HEK293 (cell line): ENCODE measurements around the gene MTARC2.

Experiments
- CTCF ChIA-PET: fragments of 350-600 bp; formaldehyde crosslinking; extraction: SDS; loops from one replicate; lab custom pipeline; 2021; ENCODE audit warnings: antibody characterized with exemption; lab: Yijun Ruan, JAX
- POLR2A ChIA-PET: fragments of 300-600 bp; formaldehyde crosslinking; extraction: SDS; loops from one replicate; lab custom pipeline; 2020; ENCODE audit warnings: antibody characterized with exemption, inconsistent platforms; lab: Yijun Ruan, JAX
- H3K27ac ChIP-seq: fragments of 200-500 bp; sonication (Bioruptor generic); 2 replicates; pipeline ENCODE4 v1.5.1; 2014; ENCODE audit warnings: low read depth, low read length, control low read depth, inconsistent platforms; ENCODE audit errors: extremely low read depth
- H3K36me3 ChIP-seq, 2 experiments: fragments of 200-500 bp in 1 of 2; sonication (Bioruptor generic) in 1 of 2; 1 replicate in 1 of 2; 2 replicates in 1 of 2; pipeline ENCODE4 v1.5.1; 2014 to 2017; ENCODE audit warnings: inconsistent platforms in 2 of 2, low read length in 2 of 2; ENCODE audit not compliant: control insufficient read depth in 2 of 2, insufficient read depth in 1 of 2
- H3K4me1 ChIP-seq: fragments of 200-500 bp; sonication (Bioruptor generic); 2 replicates; pipeline ENCODE4 v1.5.1; 2014; ENCODE audit warnings: mild to moderate bottlenecking, low read length, inconsistent platforms; ENCODE audit not compliant: control insufficient read depth, insufficient read depth
- H3K4me3 ChIP-seq: 2 replicates; pipeline ENCODE4 v1.5.1; 2011; ENCODE audit warnings: low read depth, mild to moderate bottlenecking, control low read depth, low read length, moderate library complexity
- H3K9me3 ChIP-seq: fragments of 200-500 bp; sonication (Bioruptor generic); 2 replicates; pipeline ENCODE4 v1.5.1; 2014; ENCODE audit warnings: low read depth, low read length, inconsistent platforms; ENCODE audit not compliant: control insufficient read depth, insufficient read depth
- WT1 ChIP-seq: fragments of 450-650 bp; formaldehyde crosslinking; IDR thresholded peaks from 2 replicates; pipeline ENCODE4 v1.5.1; 2016; ENCODE audit warnings: missing biosample characterization, missing genetic modification characterization
- ZBTB48 ChIP-seq: fragments of 450-650 bp; formaldehyde crosslinking; IDR thresholded peaks from 2 replicates; pipeline ENCODE4 v1.5.1; 2016; ENCODE audit warnings: missing biosample characterization, missing genetic modification characterization
- ZBTB8A ChIP-seq: fragments of 450-650 bp; formaldehyde crosslinking; IDR thresholded peaks from 2 replicates; pipeline ENCODE4 v1.5.1; 2016; ENCODE audit warnings: missing biosample characterization, missing genetic modification characterization
- ZNF324 ChIP-seq: fragments of 450-650 bp; formaldehyde crosslinking; IDR thresholded peaks from 2 replicates; pipeline ENCODE4 v1.5.1; 2016; ENCODE audit warnings: missing biosample characterization, missing genetic modification characterization
- ZNF404 ChIP-seq: fragments of 450-650 bp; formaldehyde crosslinking; IDR thresholded peaks from 2 replicates; pipeline ENCODE4 v1.5.1; 2017; ENCODE audit warnings: missing biosample characterization, missing genetic modification characterization
- ZNF48 ChIP-seq: fragments of 450-650 bp; formaldehyde crosslinking; IDR thresholded peaks from 2 replicates; pipeline ENCODE4 v1.5.1; 2016; ENCODE audit warnings: missing biosample characterization, missing genetic modification characterization
- ZNF521 ChIP-seq: fragments of 450-650 bp; formaldehyde crosslinking; IDR thresholded peaks from 2 replicates; pipeline ENCODE4 v1.5.1; 2017; ENCODE audit warnings: missing biosample characterization, mild to moderate bottlenecking, missing genetic modification characterization
- ZNF777 ChIP-seq: fragments of 450-650 bp; formaldehyde crosslinking; IDR thresholded peaks from 2 replicates; pipeline ENCODE4 v1.5.1; 2017; ENCODE audit warnings: missing biosample characterization, missing genetic modification characterization, borderline replicate concordance
- ZSCAN16 ChIP-seq: fragments of 450-650 bp; formaldehyde crosslinking; IDR thresholded peaks from 2 replicates; pipeline ENCODE4 v1.5.1; 2016; ENCODE audit warnings: missing biosample characterization, missing genetic modification characterization
- ZSCAN30 ChIP-seq: fragments of 450-650 bp; IDR thresholded peaks from 2 replicates; pipeline ENCODE4 v1.5.1; 2018; ENCODE audit warnings: missing biosample characterization, mild to moderate bottlenecking, missing genetic modification characterization, moderate library complexity
- TF ChIP-seq, protein P1 (sequence below): fragments of 450-650 bp; formaldehyde crosslinking; IDR thresholded peaks from 2 replicates; pipeline ENCODE4; 2016; ENCODE audit warnings: missing biosample characterization, missing genetic modification characterization
- TF ChIP-seq, protein P2 (sequence below): fragments of 450-650 bp; formaldehyde crosslinking; IDR thresholded peaks from 2 replicates; pipeline ENCODE4 v1.5.1; 2016; ENCODE audit warnings: missing biosample characterization, missing genetic modification characterization
- TF ChIP-seq, protein P3 (sequence below): fragments of 450-650 bp; formaldehyde crosslinking; conservative IDR thresholded peaks from 2 replicates; pipeline ENCODE4 v1.5.1; 2016; ENCODE audit warnings: low read depth, missing biosample characterization, missing genetic modification characterization
- TF ChIP-seq, protein P4 (sequence below): fragments of 450-650 bp; IDR thresholded peaks from 2 replicates; pipeline ENCODE4 v1.5.1; 2018; ENCODE audit warnings: missing biosample characterization, mild to moderate bottlenecking, missing genetic modification characterization
- TF ChIP-seq, protein P5 (sequence below): fragments of 450-650 bp; formaldehyde crosslinking; IDR thresholded peaks from 2 replicates; pipeline ENCODE4 v1.5.1; 2016; ENCODE audit warnings: missing biosample characterization, missing genetic modification characterization
- TF ChIP-seq, protein P6 (sequence below): fragments of 450-650 bp; formaldehyde crosslinking; IDR thresholded peaks from 2 replicates; pipeline ENCODE4 v1.5.1; 2017; ENCODE audit warnings: missing biosample characterization, missing genetic modification characterization

The MTARC2 gene

DNA sequence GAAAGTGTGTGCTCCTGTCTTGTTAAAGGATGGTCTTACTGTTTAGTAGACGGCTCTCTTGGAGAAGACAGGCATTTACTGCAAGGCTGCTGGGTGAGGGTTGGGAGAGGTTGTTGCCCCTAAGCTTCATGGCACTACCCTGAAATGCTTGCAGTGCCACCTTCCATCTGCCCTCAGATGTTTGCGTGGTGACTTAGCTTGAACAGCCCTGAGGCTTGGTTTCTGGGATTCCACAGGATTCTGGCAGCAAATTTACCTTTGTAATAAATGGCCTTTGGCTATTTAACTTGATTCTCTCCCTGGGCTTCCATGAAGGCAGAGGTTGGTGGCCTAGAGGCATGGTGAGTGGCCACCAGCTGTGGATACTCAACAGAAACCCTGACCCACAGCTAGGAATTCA is 50.2 kb downstream of the MTARC2 start:
- POLR2A ChIA-PET: no interaction called here
- TF ChIP-seq, protein P1, sequence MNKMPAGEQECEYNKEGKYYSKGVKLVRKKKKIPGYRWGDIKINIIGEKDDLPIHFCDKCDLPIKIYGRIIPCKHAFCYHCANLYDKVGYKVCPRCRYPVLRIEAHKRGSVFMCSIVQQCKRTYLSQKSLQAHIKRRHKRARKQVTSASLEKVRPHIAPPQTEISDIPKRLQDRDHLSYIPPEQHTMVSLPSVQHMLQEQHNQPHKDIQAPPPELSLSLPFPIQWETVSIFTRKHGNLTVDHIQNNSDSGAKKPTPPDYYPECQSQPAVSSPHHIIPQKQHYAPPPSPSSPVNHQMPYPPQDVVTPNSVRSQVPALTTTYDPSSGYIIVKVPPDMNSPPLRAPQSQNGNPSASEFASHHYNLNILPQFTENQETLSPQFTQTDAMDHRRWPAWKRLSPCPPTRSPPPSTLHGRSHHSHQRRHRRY (tag by site-specific recombination): no peak
- TF ChIP-seq, protein P2, sequence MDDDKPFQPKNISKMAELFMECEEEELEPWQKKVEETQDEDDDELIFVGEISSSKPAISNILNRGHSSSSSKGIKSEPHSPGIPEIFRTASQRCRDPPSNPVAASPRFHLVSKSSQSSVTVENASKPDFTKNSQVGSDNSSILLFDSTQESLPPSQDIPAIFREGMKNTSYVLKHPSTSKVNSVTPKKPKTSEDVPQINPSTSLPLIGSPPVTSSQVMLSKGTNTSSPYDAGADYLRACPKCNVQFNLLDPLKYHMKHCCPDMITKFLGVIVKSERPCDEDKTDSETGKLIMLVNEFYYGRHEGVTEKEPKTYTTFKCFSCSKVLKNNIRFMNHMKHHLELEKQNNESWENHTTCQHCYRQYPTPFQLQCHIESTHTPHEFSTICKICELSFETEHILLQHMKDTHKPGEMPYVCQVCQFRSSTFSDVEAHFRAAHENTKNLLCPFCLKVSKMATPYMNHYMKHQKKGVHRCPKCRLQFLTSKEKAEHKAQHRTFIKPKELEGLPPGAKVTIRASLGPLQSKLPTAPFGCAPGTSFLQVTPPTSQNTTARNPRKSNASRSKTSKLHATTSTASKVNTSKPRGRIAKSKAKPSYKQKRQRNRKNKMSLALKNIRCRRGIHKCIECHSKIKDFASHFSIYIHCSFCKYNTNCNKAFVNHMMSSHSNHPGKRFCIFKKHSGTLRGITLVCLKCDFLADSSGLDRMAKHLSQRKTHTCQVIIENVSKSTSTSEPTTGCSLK (tag by site-specific recombination): no peak
- TF ChIP-seq ZNF324: no peak
- no peak for TF ChIP-seq ZBTB8A (tag by site-specific recombination)
- no peak for TF ChIP-seq ZNF521 (tag by site-specific recombination)
- no peak for TF ChIP-seq ZBTB48
- TF ChIP-seq, all 188 proteins: peak for 0
- CTCF ChIA-PET: interaction anchor here (1.5 kb wide), 1 partner anchor 23 kb away, joined by 4 read pairs; no protein-coding TSS in a partner anchor
- Histone ChIP-seq H3K9me3 (no peaks in the 10 kb centered on the region), H3K4me3 (no peak overlapping the region), H3K36me3 (peaks cover 0 to 71% of the 10 kb centered on the region in 2 experiments; a peak in 2 of 3 replicates), H3K27ac (no peak overlapping the region), H3K4me1 (no peaks in the 10 kb centered on the region)

DNA sequence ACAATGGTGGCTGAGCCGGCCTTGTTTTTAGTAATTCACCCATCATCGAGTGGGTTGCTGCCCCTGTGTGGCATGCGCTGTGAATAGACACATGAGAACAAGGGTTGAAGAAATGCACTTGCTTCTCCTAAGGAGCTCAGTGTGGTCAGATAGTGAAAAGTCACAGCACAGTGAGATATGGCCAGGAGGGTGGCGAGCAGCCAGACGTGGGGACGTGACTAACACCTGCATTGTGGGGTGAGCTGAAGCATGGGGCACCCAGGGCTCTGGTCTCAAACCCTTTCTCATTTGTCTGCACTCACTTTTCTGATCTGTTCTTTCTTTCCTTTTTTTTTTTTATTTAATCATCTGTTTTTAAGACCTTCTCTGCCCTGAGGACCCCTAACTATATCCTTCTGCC is 52.1 kb downstream of the MTARC2 start:
- ChIA-PET POLR2A (no interaction called here), CTCF (interaction anchor here (0.6 to 1.7 kb wide), 5 partner anchors 10 to 519 kb away, joined by 3 to 5 read pairs (median 3); no protein-coding TSS in a partner anchor)
- no peaks in the 10 kb centered on the region for H3K9me3 ChIP-seq
- TF ChIP-seq, protein P3, sequence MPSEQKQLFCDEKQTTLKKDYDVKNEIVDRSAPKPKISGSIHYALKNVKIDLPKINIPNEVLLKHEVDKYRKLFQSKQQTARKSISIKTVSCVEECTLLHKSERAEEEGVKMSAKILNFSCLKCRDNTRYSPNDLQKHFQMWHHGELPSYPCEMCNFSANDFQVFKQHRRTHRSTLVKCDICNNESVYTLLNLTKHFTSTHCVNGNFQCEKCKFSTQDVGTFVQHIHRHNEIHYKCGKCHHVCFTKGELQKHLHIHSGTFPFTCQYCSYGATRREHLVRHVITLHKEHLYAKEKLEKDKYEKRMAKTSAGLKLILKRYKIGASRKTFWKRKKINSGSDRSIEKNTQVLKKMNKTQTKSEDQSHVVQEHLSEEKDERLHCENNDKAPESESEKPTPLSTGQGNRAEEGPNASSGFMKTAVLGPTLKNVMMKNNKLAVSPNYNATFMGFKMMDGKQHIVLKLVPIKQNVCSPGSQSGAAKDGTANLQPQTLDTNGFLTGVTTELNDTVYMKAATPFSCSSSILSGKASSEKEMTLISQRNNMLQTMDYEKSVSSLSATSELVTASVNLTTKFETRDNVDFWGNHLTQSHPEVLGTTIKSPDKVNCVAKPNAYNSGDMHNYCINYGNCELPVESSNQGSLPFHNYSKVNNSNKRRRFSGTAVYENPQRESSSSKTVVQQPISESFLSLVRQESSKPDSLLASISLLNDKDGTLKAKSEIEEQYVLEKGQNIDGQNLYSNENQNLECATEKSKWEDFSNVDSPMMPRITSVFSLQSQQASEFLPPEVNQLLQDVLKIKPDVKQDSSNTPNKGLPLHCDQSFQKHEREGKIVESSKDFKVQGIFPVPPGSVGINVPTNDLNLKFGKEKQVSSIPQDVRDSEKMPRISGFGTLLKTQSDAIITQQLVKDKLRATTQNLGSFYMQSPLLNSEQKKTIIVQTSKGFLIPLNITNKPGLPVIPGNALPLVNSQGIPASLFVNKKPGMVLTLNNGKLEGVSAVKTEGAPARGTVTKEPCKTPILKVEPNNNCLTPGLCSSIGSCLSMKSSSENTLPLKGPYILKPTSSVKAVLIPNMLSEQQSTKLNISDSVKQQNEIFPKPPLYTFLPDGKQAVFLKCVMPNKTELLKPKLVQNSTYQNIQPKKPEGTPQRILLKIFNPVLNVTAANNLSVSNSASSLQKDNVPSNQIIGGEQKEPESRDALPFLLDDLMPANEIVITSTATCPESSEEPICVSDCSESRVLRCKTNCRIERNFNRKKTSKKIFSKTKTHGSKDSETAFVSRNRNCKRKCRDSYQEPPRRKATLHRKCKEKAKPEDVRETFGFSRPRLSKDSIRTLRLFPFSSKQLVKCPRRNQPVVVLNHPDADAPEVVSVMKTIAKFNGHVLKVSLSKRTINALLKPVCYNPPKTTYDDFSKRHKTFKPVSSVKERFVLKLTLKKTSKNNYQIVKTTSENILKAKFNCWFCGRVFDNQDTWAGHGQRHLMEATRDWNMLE (tag by site-specific recombination): no peak
- H3K4me3 ChIP-seq: no peak overlapping the region
- no peaks in the 10 kb centered on the region for H3K4me1 ChIP-seq
- H3K36me3 ChIP-seq: peaks cover 0 to 66% of the 10 kb centered on the region in 2 experiments; a peak in 2 of 3 replicates
- no peak overlapping the region for H3K27ac ChIP-seq

DNA sequence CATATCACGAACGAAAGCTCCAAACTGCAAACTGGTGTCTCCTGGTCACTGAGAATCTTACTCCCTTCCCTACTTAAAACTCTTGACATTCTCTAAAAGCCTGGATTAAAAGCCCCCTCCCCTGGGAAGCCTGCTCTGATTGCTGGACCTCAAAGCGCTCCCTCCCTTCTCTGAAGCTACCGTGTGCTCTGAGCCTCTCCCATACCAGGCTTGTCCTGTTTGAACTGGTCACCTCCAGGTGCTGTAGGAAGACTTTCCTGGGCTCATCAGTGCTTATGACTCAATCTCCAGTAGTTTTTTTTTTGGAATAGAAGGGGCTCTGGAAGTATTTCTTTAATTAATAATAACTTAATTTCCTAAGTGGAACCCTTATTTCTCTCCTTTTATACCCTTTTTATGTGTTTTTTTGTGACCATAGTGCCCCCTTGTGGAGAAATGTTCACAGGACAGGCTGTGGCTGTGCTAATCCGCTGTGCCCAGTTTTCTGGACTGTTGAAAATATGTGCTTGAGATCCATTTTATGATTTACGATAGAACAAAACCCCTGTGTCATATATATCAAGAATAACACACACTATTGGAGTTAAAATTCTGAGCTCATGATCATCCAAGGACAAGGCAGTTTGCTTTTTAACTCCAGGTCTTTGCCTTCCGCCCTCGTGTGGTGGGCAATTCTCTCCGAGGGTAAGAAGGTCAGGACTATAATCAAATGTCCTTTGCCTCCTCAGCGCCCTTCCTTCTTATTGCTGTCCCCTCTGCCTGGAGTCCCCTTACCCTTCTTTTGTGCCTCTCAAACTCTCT is 55.5 kb downstream of the MTARC2 start:
- ChIA-PET POLR2A (no interaction called here), CTCF (interaction anchor here (0.5 to 2.5 kb wide), 38 partner anchors 9 to 995 kb away, joined by 3 to 11 read pairs (median 4); no protein-coding TSS in a partner anchor)
- no peak overlapping the region for H3K27ac ChIP-seq
- TF ChIP-seq ZSCAN16 (tag by site-specific recombination): 0 out of 2 replicates have a peak, but pooled peaks have one; percentile 45
- TF ChIP-seq, protein P4, sequence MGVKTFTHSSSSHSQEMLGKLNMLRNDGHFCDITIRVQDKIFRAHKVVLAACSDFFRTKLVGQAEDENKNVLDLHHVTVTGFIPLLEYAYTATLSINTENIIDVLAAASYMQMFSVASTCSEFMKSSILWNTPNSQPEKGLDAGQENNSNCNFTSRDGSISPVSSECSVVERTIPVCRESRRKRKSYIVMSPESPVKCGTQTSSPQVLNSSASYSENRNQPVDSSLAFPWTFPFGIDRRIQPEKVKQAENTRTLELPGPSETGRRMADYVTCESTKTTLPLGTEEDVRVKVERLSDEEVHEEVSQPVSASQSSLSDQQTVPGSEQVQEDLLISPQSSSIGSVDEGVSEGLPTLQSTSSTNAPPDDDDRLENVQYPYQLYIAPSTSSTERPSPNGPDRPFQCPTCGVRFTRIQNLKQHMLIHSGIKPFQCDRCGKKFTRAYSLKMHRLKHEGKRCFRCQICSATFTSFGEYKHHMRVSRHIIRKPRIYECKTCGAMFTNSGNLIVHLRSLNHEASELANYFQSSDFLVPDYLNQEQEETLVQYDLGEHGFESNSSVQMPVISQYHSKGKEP (tag by site-specific recombination): no peak
- no peak for TF ChIP-seq ZSCAN30 (tag by site-specific recombination)
- TF ChIP-seq ZNF777 (tag by site-specific recombination): no peak
- TF ChIP-seq, protein P5, sequence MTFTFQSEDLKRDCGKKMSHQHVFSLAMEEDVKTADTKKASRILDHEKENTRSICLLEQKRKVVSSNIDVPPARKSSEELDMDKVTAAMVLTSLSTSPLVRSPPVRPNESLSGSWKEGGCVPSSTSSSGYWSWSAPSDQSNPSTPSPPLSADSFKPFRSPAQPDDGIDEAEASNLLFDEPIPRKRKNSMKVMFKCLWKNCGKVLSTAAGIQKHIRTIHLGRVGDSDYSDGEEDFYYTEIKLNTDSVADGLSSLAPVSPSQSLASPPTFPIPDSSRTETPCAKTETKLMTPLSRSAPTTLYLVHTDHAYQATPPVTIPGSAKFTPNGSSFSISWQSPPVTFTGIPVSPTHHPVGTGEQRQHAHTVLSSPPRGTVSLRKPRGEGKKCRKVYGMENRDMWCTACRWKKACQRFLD (tag by site-specific recombination): no peak
- TF ChIP-seq, protein P6, sequence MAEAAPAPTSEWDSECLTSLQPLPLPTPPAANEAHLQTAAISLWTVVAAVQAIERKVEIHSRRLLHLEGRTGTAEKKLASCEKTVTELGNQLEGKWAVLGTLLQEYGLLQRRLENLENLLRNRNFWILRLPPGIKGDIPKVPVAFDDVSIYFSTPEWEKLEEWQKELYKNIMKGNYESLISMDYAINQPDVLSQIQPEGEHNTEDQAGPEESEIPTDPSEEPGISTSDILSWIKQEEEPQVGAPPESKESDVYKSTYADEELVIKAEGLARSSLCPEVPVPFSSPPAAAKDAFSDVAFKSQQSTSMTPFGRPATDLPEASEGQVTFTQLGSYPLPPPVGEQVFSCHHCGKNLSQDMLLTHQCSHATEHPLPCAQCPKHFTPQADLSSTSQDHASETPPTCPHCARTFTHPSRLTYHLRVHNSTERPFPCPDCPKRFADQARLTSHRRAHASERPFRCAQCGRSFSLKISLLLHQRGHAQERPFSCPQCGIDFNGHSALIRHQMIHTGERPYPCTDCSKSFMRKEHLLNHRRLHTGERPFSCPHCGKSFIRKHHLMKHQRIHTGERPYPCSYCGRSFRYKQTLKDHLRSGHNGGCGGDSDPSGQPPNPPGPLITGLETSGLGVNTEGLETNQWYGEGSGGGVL: no peak
- TF ChIP-seq WT1: no peak
- TF ChIP-seq ZNF48 (tag by site-specific recombination): no peak
- no peak for TF ChIP-seq ZNF404 (tag by site-specific recombination)

More for the DNA sequence above, 55.5 kb downstream of the MTARC2 start:
- H3K4me1 ChIP-seq: no peaks in the 10 kb centered on the region
- H3K4me3 ChIP-seq: no peak overlapping the region
- H3K9me3 ChIP-seq: no peaks in the 10 kb centered on the region
- H3K36me3 ChIP-seq: peaks cover 0 to 52% of the 10 kb centered on the region in 2 experiments; a peak in 2 of 3 replicates
